Measurements from ENCODE around the gene GDF11. TPM values are rescaled to one million over a fixed set of nuclear protein-coding genes. Genes with fewer than 3 reads are reported as not detected.

Gene GDF11
- total RNA-seq, 4 donors from 2014 or later, result 1.9 to 5.4 (median 2.5) TPM

GRCh38 chr12:55702861-55703260, 40.1 kb upstream of the GDF11 start:
- TF ChIP-seq, protein P1, sequence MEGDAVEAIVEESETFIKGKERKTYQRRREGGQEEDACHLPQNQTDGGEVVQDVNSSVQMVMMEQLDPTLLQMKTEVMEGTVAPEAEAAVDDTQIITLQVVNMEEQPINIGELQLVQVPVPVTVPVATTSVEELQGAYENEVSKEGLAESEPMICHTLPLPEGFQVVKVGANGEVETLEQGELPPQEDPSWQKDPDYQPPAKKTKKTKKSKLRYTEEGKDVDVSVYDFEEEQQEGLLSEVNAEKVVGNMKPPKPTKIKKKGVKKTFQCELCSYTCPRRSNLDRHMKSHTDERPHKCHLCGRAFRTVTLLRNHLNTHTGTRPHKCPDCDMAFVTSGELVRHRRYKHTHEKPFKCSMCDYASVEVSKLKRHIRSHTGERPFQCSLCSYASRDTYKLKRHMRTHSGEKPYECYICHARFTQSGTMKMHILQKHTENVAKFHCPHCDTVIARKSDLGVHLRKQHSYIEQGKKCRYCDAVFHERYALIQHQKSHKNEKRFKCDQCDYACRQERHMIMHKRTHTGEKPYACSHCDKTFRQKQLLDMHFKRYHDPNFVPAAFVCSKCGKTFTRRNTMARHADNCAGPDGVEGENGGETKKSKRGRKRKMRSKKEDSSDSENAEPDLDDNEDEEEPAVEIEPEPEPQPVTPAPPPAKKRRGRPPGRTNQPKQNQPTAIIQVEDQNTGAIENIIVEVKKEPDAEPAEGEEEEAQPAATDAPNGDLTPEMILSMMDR (IDR thresholded peaks at IDR 0.05), result no peak
- DNase-seq (ENCODE audit: low spot score) (no peak), ATAC-seq (ENCODE audit: low FRiP score) (no peak)

GRCh38 chr12:55703288-55703687, 39.6 kb upstream of the GDF11 start:
- ATAC-seq (ENCODE audit: low FRiP score) (no peak), DNase-seq (ENCODE audit: low spot score) (no peak)
- TF ChIP-seq, protein P1 (IDR thresholded peaks at IDR 0.05), result no peak

DNA sequence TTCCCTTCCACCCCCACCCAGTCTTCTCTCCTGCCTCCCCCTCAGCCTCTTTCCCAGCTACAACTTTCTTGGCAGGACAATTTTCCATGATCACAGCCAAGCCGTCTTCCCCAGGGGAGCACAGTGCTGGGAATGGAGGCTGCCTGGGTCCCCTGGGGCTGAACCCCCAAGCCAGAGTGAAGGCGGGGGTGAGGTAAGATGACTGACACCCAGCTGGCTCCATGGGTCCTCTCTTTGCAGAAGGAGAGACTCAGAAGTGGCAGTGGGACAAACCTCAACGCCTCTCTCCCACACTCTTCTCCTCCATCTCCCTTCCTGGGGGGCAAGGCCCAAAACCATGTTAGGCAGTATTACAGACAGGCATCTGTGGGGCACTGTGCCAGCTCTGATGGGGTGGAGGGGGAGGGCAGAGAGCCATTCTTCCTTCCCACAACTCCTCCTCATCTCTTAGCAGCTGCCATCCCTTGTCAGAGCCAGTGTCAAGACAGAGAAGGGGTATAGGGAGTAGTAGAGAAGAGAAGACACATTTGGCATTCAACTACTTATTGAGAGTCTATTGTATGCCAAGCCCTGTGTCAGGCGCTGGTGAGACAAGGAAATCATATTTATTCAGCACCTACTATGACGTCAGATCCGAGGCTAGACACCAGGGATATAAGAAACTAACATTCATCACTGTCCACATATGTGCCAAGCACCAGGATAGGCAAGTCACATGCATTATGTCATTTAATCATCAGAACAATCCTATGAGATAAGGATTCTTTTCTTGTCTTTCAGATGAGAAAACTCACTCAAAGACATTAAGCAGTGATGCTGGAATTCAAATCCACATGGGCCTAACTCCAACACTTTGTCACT, 38.8 kb upstream of the GDF11 start:
- TF ChIP-seq, protein P1 (IDR thresholded peaks at IDR 0.05), result no peak
- ATAC-seq (ENCODE audit: low FRiP score) (no peak), DNase-seq (ENCODE audit: low spot score) (no peak)

DNA sequence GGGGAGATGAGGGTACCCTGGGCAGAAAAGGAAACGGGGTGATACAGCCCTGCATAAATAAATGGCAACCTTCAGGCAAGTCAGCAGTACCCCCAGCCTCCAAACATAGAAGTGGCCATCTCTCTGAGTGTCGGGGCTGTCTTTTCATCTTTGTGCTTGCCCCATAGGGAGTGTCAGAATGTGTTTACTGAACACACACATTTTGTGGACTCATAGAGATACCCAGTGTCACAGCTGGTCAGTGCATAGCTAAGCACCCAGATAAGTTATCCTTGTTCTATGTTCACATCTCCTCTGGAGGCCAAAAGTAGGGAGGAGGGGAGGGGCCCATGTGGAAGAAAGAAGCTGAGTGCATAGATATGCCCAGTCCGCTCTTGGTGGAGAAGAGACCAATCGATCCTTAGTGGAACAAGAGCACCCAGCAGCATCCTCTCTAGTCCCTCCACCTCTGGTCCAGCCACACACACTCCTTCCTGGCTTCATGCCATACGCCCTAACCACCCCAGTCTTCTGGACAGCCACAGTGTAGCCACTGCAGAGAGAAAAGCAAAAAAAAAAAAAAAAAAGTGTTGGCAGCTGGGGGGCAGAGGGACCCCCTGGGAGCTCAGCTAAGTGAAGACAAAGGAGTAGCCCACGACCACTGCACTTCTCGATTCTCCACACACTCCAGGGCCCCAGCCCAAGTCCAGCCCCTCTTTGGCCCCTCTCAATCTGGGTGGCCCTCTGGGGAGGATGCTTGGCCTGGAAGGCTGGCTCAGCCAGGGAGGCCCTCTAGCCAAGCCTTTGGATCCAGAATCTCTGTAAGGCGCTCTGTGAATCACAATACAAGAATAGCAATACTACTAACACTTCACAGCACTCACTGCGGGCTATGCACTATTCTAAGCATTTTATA, 37.9 kb upstream of the GDF11 start:
- DNase-seq (ENCODE audit: low spot score) (no peak), ATAC-seq (ENCODE audit: low FRiP score) (no peak)
- TF ChIP-seq, protein P1 (IDR thresholded peaks at IDR 0.05), result no peak

DNA sequence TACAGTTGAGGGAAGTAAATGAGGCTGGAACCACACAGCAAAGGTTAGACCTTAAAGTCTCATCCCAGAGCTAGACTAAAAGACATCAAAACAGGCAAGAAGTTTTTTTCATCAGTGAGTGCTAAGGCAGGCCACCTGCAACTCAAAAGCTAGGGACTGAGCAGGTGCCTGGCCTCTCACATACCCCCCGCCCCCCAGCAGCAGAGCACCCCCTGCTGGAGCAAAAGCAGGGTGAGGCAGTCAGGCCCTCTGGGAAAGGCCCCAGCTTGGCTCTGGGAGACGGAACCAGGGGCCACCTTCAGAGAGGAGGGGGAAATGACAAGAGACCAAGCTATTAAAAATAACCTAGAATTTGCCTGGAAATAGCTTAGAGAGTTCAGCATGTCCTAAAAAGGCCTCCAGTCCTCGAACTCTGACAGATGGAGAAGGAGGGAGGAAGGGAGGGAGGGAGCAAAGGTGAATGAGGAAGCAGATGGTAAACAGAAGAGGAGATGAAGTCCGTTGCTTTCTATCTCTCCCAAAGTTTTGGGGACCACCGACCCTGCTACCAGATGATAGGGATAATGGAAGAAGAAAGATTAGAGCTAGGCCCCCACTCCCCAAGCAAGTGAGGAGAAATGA, 37.0 kb upstream of the GDF11 start:
- ATAC-seq (ENCODE audit: low FRiP score), result no peak
- TF ChIP-seq, protein P1 (IDR thresholded peaks at IDR 0.05), result no peak
- no peak for DNase-seq (ENCODE audit: low spot score)

- TF ChIP-seq, protein P1 (IDR thresholded peaks at IDR 0.05), result no peak
- ATAC-seq (ENCODE audit: low FRiP score), result no peak
- DNase-seq (ENCODE audit: low spot score), result no peak
Observed at GRCh38 chr12:55706568-55707218, 36.2 kb upstream of the GDF11 start.
